Panc1 (cell line): ENCODE results near the gene MACROD2. TPM values are rescaled to one million over a fixed set of nuclear protein-coding genes. Genes with fewer than 3 reads are reported as not detected.

Source experiments
- ATAC-seq: fragments of 200-7000 bp; cut with Tn5 transposase; 2 replicates; pipeline ENCODE4 v1.9.1; 2020; ENCODE audit warnings: mild to moderate bottlenecking, moderate library complexity
- BruUV-seq: library from RNA; stranded (reverse); fragments of 400-500 nt; replicated peaks from 2 replicates; lab custom pipeline; 2021; lab: Mats Ljungman, UMichigan
- CTCF ChIA-PET: fragments of 300-600 bp; sonication (Branson Sonifier 250); formaldehyde crosslinking; loops from one replicate; lab custom pipeline; 2022; ENCODE audit warnings: antibody characterized with exemption; lab: Charles Lee
- POLR2A ChIA-PET: fragments of 300-600 bp; sonication (Branson Sonifier 250); formaldehyde crosslinking; loops from one replicate; lab custom pipeline; 2022; ENCODE audit warnings: antibody characterized with exemption; lab: Charles Lee
- DNase-seq: peaks from one replicate; pipeline ENCODE4 v3.0.0-alpha.2; 2010; ENCODE audit warnings: low read depth, low spot score
- H3K27ac ChIP-seq: 2 replicates; pipeline ENCODE4 v1.5.1; 2011; ENCODE audit warnings: mild to moderate bottlenecking, low read length, inconsistent platforms
- H3K27me3 ChIP-seq: fragments of 200-500 bp; sonication (Bioruptor generic); 2 replicates; pipeline ENCODE4 v1.6.0; 2014; ENCODE audit warnings: low read length, inconsistent platforms; ENCODE audit not compliant: control insufficient read depth, insufficient read depth
- H3K36me3 ChIP-seq: fragments of 200-500 bp; sonication (Bioruptor generic); 2 replicates; pipeline ENCODE4 v1.5.1; 2014; ENCODE audit warnings: inconsistent platforms, mild to moderate bottlenecking, low read length, moderate library complexity; ENCODE audit not compliant: control insufficient read depth, insufficient read depth
- H3K4me1 ChIP-seq: 2 replicates; pipeline ENCODE4 v1.5.1; 2011; ENCODE audit warnings: inconsistent platforms, mild to moderate bottlenecking, low read length, moderate library complexity; ENCODE audit not compliant: control insufficient read depth, insufficient read depth
- H3K4me3 ChIP-seq, 2 experiments: 2 replicates each; pipeline ENCODE4 v1.5.1; 2011 to 2012; ENCODE audit warnings: low read depth in 2 of 2, low read length in 2 of 2, mild to moderate bottlenecking in 2 of 2, inconsistent platforms in 1 of 2, moderate library complexity in 1 of 2
- H3K9me3 ChIP-seq: fragments of 200-500 bp; sonication (Bioruptor generic); 2 replicates; pipeline ENCODE4 v1.5.1; 2014; ENCODE audit warnings: low read depth, mild to moderate bottlenecking, inconsistent platforms, low read length, moderate library complexity; ENCODE audit not compliant: control insufficient read depth, insufficient read depth
- CTCF ChIP-seq: fragments of 450-650 bp; IDR thresholded peaks from 2 replicates; pipeline ENCODE4 v1.5.1; 2017; ENCODE audit warnings: mild to moderate bottlenecking
- POLR2AphosphoS5 ChIP-seq: IDR thresholded peaks from 2 replicates; pipeline ENCODE4 v1.6.1; 2012; ENCODE audit warnings: mild to moderate bottlenecking, low read depth, low read length, moderate library complexity
- REST ChIP-seq, 2 experiments: IDR thresholded peaks; 2 replicates each; pipeline ENCODE4 v1.6.1; 2011 to 2012; ENCODE audit warnings: low read depth in 2 of 2, control low read depth in 1 of 2, low read length in 1 of 2, mild to moderate bottlenecking in 1 of 2, moderate library complexity in 1 of 2; ENCODE audit not compliant: insufficient read depth in 1 of 2
- SIN3A ChIP-seq: IDR thresholded peaks from 2 replicates; pipeline ENCODE4 v1.6.1; 2012; ENCODE audit warnings: low read depth, mild to moderate bottlenecking, low read length, moderate library complexity, borderline replicate concordance; ENCODE audit not compliant: insufficient read depth
- TCF7L2 ChIP-seq: IDR thresholded peaks from 2 replicates; pipeline ENCODE4 v1.6.1; 2011; ENCODE audit warnings: mild to moderate bottlenecking, low read depth, low read length, inconsistent platforms
- in situ Hi-C: cut with HindIII; loops from 2 replicates; pipeline ENCODE4 v1.10.0; 2016; ENCODE audit warnings: low sequenced_read_pairs, low pct_unique_long_range_greater_than_20kb
- intact Hi-C: fragments of 100-400 bp; cut with micrococcal nuclease; formaldehyde crosslinking; loops from one replicate; pipeline ENCODE4 v1.10.0; 2022; ENCODE audit not compliant: unreplicated experiment
- total RNA-seq: library from RNA; stranded (reverse); gene quantifications from one replicate; pipeline ENCODE4 v1.2.1, GENCODE V29; 2021; ENCODE audit not compliant: unreplicated experiment

The MACROD2 gene
- total RNA-seq, 1 experiment from 2014 or later, result 1.2 TPM

DNA sequence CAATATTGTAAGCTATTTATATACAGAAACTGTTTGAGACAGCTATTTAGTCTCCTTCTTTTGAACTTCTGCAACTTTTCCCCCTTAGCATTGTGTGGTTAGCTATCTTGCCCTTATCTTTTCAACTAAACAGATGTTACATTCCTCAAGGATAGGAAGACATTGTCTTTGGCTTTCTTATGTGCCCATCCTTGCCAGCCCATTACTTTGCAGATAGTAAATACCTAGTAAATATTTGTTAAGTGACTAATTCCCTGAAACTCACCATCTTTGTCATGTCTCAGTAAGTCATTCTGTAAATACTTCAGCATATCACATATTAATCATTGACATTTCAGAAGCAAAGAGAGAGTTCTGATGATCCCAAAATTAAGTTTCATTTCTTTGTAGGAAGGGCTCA, 411.2 kb downstream of the MACROD2 start:
- ChIA-PET POLR2A (interaction anchor here (1.0 kb wide), 1 partner anchor 63 kb away, joined by 5 read pairs; no protein-coding TSS in a partner anchor), CTCF (no interaction called here)
- in situ Hi-C loops, result no loop called here
- DNase-seq, result peak; percentile 59
- BruUV-seq, result no TSS peak
- Histone ChIP-seq H3K4me3 (no peak overlapping the region), H3K27ac (no peak overlapping the region), H3K27me3 (no peaks in the 10 kb centered on the region), H3K4me1 (no peaks in the 10 kb centered on the region), H3K36me3 (no peaks in the 10 kb centered on the region), H3K9me3 (no peaks in the 10 kb centered on the region)
- TF ChIP-seq POLR2AphosphoS5, result no peak
- no peak for ATAC-seq
- intact Hi-C loops, result no loop called here

DNA sequence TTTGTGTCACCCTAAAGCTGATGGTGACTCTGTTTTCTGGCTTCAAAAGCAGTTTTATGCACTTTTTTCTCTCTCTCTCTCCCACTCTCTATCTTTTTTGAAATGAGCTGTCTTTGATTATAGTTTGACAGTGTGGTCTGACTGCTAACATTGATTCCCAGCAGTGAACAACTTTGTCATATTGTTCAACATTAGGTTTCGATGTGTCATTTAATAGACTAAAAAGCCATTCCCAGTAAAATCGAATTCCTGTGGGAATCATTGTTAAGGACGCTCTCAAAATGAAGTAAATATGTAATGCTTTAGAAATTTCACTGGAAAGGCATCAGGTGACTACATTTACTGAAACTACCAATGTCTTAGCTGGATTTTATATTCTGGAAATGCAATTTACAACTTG, 412.0 kb downstream of the MACROD2 start:
- intact Hi-C loops (no loop called here), in situ Hi-C loops (no loop called here)
- H3K27ac ChIP-seq, result no peak overlapping the region
- H3K36me3 ChIP-seq, result no peaks in the 10 kb centered on the region
- DNase-seq (no peak), ATAC-seq (no peak)
- POLR2A ChIA-PET, result interaction anchor here (1.0 kb wide), 1 partner anchor 64 kb away, joined by 5 read pairs; no protein-coding TSS in a partner anchor
- CTCF ChIA-PET, result no interaction called here
- TF ChIP-seq SIN3A, result no peak
- TF ChIP-seq CTCF, result no peak
- TF ChIP-seq REST (IDR thresholded peaks at IDR 0.05; ENCODE audit: insufficient read depth in 1 of 2, low read depth in 2 of 2, low read length in 1 of 2), result no peak
- TF ChIP-seq TCF7L2, result no peak
- TF ChIP-seq POLR2AphosphoS5, result no peak
- H3K4me1 ChIP-seq, result no peaks in the 10 kb centered on the region
- no peak overlapping the region for H3K4me3 ChIP-seq
- BruUV-seq, result no TSS peak
- H3K27me3 ChIP-seq, result no peaks in the 10 kb centered on the region
- H3K9me3 ChIP-seq, result no peaks in the 10 kb centered on the region

DNA sequence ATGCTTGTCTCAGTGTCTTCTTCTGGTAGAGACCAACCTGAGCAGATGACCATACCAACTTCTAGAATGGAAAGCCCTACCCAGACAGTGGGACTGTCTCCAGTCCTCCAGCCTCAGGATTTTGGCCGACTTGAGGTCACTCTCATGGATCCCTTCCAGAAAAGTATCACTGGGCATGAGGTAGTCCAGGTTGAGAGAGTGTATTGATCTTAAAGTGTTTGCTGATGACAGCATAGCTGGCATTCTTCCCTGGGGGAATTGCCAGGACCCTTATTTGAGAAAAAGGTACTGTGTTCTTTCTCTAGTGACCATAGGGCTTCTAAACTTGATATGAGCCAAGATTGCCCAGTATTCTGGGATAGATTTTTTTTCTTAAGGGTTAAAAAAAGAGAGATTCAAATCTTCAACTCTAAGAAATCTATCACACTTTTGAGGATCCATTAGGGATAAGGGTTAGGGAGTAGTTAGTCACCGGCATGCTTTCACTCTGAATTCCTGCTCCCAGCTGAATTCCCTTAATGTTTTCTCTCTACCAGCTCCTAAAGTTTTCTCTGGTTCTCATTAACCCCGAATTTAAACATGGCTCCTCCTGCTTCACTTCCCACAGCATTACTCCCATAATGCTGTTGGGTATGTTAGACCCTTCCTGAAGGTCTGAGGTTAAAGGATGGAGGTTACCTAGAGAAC, 415.7 kb downstream of the MACROD2 start:
- no peak for TF ChIP-seq REST (IDR thresholded peaks at IDR 0.05; ENCODE audit: insufficient read depth in 1 of 2, low read depth in 2 of 2, low read length in 1 of 2)
- no peak for TF ChIP-seq POLR2AphosphoS5
- no peak for TF ChIP-seq CTCF
- no peak for TF ChIP-seq TCF7L2
- TF ChIP-seq SIN3A, result no peak
- no TSS peak for BruUV-seq
- H3K36me3 ChIP-seq, result no peaks in the 10 kb centered on the region
- POLR2A ChIA-PET, result no interaction called here
- in situ Hi-C loops, result no loop called here
- intact Hi-C loops, result no loop called here
- H3K9me3 ChIP-seq, result no peaks in the 10 kb centered on the region
- DNase-seq (no peak), ATAC-seq (no peak)
- H3K27me3 ChIP-seq, result no peaks in the 10 kb centered on the region
- CTCF ChIA-PET, result no interaction called here
- H3K27ac ChIP-seq, result no peak overlapping the region
- H3K4me3 ChIP-seq, result no peak overlapping the region
- no peaks in the 10 kb centered on the region for H3K4me1 ChIP-seq
